Measurements from ENCODE around the gene DCAF4.
"Not testable (repeated sequence)": the region's sequence is repeated elsewhere in the genome, so short reads cannot be mapped to it uniquely, and the experiment has no call there.

Gene DCAF4

DNA sequence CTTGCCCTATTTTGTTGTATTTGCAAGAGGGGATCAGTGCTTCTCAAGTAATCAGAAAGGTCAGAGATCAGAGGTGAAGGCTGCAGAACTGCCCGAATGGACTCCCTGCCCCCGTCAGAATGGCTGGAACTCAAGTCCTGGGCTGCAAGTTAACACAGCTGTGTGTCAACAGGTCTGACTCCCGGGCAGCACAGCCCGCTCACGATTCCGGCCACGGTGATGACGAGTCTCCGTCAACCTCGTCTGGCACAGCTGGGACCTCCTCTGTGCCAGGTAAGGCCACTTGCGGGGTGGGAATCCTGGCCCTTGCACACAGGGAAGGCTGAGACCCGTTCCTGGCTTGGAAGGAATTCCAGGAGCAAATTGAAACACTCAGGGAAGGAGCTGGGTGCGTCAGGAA lies 13.4 kb downstream of the DCAF4 start:
- no peak for DNase-seq

DNA sequence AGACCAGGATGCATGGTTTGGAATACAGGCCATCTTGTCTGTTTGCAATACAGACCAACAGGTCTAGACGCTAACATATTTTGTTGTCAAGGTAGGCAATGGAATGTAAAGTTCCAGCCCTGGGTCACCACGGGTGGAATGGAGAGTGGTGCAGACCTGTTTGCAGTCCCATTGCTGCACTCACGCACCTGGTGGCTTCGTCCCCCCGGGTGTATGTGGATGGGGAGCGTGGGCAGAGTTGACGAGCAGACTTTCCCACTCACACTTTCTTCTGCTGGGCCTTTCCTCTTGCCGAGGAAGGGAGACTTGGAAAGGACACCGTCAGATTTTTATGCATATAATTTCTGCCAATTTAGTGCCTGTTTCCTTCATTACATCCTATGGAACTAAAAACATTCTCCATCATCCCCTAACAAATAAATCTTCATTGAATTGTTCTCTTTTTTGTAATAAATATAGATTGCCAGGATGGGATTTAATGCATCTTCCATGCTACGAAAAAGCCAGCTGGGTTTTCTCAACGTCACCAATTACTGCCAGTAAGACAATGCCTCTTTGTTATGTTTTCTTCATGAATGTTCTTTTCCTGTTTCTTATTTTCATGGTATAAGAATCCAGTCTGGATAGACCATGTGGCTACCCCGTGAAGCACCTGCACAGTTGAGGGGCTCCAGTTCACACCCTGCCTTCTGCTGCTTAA lies 15.2 kb downstream of the DCAF4 start:
- DNase-seq: no peak

GRCh38 chr14:72942934-72943333 lies 16.7 kb downstream of the DCAF4 start:
- no peak for DNase-seq

DNA sequence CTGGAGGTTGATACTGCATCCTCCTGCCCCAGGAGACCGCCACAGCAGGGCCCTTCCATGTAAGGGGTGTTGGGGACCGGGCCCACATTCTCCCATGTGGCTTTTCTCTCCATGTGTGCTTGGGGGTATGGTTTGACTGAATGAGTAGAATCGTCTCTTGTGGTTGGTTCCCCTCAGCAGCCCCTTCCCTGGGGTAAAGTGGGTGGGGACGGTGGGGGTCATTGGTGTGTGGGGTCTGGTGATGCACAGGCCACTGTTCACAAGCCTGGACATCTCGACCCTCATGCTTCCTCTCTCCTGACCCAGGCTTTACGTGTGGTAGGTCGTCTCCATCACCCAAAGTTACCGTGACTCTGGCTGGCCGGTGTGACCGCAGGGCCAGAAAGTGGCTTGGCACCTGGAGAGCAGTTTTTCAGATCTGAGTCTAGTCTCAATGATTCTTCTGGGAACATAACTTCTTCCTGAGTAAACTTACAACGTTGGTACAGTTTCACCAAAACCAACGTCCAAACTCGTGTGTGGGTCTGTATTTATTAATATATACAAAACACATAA lies 17.7 kb downstream of the DCAF4 start:
- no peak for DNase-seq

GRCh38 chr14:72945356-72946027 lies 19.2 kb downstream of the DCAF4 start:
- DNase-seq: no peak

DNA sequence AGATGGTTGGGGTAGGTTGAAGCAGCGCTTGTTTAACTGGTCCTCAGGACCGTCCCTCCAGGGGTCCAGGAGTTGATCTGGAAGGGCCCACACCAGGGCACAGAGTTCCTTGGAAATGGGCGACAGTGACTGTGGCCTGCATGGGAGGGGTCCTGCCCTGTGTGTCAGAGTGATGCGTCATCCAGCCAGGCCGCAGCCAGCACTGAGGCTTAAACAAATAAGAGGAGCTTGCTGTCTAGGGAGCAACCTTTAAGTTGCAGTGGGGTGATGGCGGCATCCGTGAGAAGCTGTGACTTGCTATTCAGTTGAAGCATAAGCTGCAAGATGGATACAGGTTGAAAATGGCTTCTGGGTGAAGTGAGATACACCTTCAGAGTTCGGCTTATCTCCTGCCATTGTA lies 20.2 kb downstream of the DCAF4 start:
- DNase-seq: no peak

DNA sequence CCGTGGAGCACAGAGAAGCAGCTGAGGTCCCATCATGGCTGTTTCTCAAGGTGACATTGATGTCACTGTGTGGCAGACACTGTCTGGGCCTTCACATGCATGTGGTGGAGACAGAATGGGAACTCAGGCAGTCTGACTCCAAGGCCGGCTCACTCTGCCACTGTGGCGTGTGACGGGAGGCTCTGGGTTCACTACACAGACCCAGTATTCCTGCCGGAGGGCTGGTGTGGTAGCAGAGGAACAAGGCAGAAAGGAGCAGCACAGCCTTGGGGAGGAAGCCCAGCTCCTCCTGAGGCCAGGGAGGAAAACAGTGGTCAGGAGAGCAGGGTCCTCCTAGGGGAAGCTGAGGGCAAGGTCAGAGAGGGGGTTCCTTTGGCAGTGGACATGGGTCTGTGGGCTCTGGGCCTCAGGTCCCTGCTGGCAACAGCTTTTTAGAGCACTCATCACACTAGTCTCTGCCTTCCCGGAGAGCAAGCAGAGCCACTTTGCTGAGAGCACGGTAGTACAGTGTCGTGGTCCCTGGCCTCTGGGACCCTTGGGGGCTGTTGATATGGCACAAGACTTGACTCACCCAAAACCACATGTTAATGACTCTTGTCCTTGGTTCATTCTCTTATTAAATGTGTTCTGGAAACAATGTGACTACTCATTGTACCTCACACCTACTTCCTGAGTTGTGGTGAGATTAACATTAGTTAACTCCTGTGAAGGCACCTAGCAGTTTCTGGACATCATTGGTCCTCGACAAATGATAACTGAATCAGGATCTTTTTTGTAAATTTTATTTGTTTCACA lies 21.3 kb downstream of the DCAF4 start:
- DNase-seq: no peak

DNA sequence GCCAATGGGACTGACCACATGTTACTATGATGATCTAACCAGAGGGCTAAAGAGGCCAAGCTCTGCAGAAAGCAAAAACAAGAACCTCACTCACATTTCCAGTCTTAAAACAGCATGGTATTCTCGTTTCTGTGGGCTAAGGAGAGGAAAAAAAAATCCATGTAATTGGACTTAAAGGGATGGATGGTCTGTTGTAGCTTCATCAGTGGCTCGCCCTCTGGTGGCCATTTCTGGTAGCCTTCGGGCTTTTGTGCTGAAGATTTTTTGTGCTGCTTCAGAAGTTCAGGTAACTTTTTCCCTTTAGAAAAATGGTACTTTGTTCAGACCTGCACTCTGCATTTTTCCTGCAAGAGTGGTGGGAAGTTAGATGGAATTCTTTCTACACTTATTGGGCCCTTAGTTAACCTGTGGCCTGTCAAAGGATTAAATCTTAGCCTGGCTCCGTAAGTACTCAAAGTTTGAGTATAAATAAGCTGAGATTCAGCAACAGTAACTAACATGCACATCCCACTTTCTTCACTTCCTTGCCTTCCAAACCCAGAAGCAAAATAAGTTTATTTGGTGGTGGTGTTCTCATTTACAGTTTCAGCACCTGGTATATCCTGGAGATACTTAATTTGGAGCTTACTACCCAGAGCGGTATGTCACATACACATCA lies 22.3 kb downstream of the DCAF4 start:
- no peak for DNase-seq

GRCh38 chr14:72952171-72952570 lies 25.9 kb downstream of the DCAF4 start:
- no peak for DNase-seq

DNA sequence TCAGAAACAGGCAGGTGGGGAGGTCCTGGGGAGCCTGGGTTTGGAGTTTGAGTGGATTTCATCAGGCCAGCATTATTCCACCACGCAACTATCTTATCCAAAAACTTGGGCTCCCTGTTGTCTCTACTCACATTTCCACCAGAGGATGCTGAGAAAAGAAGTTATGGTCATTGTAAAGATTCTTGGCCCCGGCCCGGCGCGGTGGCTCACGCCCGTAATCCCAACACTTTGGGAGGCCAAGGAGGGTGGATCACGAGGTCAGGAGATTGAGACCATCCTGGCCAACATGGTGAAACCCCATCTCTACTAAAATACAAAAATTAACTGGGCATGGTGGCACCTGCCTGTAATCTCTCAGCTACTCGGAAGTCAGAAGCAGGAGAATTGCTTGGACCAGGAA lies 30.5 kb downstream of the DCAF4 start:
- DNase-seq: not testable (repeated sequence)

DNA sequence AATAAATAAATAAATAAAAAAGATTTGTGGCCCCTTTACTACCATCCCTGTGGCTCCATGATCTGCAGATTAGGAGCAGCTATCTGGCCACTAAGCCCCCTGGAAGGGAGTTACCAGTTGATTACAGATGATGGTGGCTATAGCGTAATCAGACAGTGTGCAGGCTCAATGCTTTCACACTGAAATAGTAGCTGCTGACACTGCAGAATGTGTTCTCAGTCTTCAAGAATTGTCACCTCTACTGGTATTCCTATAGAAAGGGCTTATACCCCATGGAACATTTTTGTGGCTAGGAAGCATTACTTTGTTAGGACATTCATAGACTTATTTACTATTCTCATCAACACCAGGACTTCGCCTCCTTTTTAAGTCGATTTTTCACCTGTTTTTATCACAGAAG lies 30.9 kb downstream of the DCAF4 start:
- DNase-seq: no peak

GRCh38 chr14:72958548-72958947 lies 32.3 kb downstream of the DCAF4 start:
- DNase-seq: no peak

DNA sequence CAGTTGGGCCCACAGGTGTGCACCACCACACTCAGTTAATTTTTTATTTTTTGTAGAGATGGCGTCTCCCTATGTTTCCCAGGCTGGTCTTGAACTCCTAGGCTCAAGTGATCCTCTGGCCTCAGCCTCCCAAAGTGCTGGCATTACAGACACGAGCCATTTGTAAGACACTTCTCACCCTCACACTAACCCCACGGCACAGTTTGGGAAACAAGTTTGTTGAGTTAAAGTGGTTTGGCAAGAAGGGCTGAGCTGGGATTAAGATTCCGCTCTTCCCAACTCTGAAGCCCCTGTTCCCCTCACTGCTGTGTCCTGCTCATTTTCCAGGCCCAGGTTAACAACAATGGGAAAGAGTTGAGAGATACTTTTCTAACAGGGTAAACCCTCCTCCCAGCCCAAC lies 34.8 kb downstream of the DCAF4 start:
- not testable (repeated sequence) for DNase-seq

DNA sequence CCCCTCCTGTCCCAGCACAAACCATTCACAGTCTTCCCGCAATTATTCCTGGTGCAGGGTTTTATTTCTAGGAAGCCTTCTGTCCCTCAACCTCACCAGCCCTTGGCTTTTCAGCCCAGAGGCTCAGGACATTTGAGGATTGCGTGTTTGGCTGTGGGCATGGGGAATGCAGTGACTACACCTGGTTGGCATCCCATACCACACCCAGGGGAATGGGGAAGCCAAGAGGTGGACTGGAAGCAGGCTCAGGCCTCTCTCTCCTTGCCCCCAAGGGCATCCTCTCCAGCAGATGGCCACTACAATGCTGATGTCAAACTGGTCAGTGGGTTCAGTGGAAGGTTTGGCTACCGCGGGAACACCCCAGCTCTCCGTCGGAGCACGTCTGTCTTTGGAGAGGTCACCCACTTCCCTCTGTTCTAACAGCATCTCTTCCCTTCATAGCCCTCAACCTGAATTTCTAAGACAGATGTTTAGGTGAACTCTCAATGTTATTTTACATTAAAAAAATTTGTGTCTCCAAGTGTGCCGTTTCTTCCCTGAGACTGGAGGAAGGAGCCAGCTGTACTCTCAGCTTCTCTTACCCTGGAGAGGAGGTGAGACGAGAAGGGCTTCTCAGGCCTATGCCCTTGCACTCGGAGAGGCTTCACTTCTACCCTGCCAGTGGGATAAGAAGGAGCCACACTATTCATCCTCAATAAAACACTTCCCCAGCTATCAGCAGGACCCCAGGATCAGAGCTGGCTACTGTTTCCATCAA lies 35.5 kb downstream of the DCAF4 start:
- DNase-seq: no peak

- not testable (repeated sequence) for DNase-seq
These were observed 36.1 kb downstream of the DCAF4 start for GRCh38 chr14:72962336-72962754.

GRCh38 chr14:72962829-72963312 lies 36.6 kb downstream of the DCAF4 start:
- no peak for DNase-seq

DNA sequence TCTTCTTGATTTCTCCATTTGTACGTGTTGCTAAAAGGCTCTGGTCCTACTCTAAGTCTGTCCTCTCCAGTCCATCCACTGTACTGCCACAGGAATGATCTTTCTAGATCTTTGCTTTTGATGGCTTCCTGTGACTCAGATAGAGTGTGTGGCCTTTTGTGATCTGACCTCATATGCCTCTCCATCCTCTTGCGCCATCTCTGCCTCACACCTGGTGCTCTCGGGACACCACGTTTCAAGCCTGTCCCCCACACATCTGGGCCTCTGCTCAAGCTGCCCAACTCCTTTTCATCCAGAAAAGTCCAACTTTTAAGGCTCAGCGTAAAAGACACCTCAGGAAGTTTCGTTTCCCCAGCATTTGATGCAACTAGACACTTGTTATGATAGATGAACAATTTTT lies 39.0 kb downstream of the DCAF4 start:
- DNase-seq: no peak

- no peak for DNase-seq
These were observed 39.8 kb downstream of the DCAF4 start for GRCh38 chr14:72966038-72966437.

- DNase-seq: no peak
These were observed 42.1 kb downstream of the DCAF4 start for GRCh38 chr14:72968316-72968715.

DNA sequence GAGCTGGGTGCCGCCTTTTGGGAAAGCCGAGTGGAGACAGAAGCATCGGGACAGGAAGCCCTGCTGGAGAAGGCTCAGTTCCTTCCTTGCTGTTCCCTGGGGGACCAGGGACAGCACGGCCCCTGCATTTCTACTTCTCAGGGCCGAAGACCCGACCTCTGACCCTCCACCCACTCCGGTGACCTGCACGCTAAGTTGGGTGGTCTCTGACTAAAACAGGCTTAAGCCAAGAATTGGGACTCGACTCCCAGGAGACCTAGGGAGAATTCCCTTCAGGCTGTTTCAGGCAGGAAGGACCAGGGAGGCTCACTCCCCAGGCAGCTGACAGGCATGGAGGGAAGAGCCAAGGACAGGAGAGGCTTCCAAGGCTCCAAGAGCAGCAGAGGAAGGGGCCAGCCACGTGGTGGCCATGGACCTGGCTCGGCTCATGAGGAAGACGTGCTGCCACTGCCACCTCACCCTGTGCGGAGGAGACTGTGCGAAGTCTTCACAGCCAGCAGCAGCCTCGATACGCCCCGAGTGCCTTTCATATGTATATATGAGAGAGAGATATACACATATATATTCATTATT lies 43.9 kb downstream of the DCAF4 start:
- DNase-seq: no peak

DNA sequence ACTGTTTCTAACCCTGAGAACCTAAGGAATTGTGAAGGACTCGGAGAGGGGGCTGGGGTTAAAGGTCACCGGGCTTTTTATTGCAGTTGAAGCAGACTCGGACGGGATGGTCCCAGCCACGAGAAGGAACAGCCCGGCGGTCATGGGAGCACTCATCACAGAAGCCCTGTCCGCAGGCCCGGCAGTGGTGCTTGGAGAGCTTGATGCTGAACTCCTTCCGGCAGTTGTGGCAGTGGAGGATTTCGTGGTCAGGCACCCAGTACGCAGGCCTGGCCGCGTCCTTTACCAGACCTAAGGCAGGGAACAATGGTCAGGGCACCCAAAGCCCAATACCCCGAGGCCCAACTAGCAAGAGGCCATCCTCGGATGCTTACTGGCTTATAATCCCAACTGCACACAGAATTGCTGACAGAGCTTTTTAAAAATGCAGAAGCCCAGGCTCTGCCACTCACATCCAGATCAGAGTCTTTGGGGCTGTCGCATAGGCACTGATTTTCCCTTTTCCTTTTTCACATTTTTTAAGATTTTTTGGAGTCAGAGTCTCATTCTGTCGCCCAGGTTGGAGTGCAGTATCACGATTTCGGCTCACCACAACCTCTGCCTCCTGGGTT lies 44.7 kb downstream of the DCAF4 start:
- no peak for DNase-seq

Data from activated gamma-delta T cell (primary cell).